Measurements from ENCODE around the gene OR2B6.

OR2B6 gene

GRCh38 chr6:28001351-28001750 lies 44.3 kb downstream of the OR2B6 start:
- no peak for DNase-seq

- no peak for DNase-seq
These were observed 44.7 kb downstream of the OR2B6 start for GRCh38 chr6:28001751-28002150.

GRCh38 chr6:28002161-28002560 lies 45.1 kb downstream of the OR2B6 start:
- DNase-seq, result no peak

GRCh38 chr6:28003059-28003458 lies 46.0 kb downstream of the OR2B6 start:
- DNase-seq, result no peak

- DNase-seq, result no peak
These were observed 46.6 kb downstream of the OR2B6 start for GRCh38 chr6:28003661-28004060.

GRCh38 chr6:28004350-28005151 lies 47.5 kb downstream of the OR2B6 start:
- DNase-seq, result no peak

GRCh38 chr6:28005152-28005890 lies 48.3 kb downstream of the OR2B6 start:
- DNase-seq, result no peak

GRCh38 chr6:28005975-28006374 lies 48.9 kb downstream of the OR2B6 start:
- no peak for DNase-seq

All from femur (tissue), 1 donor.